ENCODE measurements around the gene POLR3H. TPM values are rescaled to one million over a fixed set of nuclear protein-coding genes. Genes with fewer than 3 reads are reported as not detected.

POLR3H gene
- total RNA-seq, 1 donor from 2014 or later = 24.6 TPM

DNA sequence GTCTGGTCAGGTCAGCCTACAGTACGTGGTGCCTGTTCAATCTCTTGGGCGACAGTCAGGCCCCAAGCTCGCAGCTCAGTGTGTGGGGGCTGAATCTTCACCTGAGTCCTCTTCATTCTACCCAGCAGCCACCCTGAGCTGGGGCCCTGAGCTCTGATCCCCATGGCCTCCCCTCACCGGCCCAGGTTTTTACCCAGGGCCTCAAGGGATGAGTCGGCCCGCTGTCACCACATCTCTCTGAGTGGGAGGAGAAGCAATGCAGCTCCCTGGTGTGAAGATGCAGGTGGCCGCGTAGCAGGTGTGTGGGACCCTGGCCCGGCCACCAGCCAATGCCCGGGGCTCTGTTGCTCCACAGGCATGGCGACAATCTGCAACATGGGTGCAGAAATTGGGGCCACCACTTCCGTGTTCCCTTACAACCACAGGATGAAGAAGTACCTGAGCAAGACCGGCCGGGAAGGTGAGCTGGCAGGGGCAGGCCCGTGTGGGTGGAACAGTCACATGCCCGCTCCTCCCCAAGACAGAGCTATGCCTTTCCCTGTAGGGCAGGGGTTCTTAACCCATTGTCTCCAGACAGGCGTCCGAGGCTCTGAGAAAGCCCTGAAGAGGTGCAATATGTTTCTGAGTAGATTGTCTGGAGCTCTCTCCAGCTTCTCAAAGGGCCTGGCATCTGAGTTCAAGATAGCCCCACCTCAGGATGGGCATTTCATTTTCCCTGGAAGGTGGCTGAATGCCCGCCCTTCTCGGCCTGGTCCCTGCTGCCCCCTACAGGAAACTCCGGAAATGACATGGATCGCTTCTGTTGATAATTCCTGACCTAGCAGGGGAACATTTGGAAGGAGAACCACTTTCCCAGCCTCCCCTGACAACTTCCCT is 26.9 kb downstream of the POLR3H start:
- Mint-ChIP-seq H3K27ac (ENCODE audit: unreplicated experiment) (no peak overlapping the region), H3K27me3 (ENCODE audit: unreplicated experiment) (peaks cover 2% of the 10 kb centered on the region), H3K4me3 (ENCODE audit: unreplicated experiment) (no peak overlapping the region), H3K4me1 (ENCODE audit: low read depth, unreplicated experiment) (peaks cover 15% of the 10 kb centered on the region), H3K36me3 (ENCODE audit: unreplicated experiment) (no peaks in the 10 kb centered on the region), H3K9me3 (ENCODE audit: unreplicated experiment) (no peaks in the 10 kb centered on the region)
- TF ChIP-seq, protein P1, sequence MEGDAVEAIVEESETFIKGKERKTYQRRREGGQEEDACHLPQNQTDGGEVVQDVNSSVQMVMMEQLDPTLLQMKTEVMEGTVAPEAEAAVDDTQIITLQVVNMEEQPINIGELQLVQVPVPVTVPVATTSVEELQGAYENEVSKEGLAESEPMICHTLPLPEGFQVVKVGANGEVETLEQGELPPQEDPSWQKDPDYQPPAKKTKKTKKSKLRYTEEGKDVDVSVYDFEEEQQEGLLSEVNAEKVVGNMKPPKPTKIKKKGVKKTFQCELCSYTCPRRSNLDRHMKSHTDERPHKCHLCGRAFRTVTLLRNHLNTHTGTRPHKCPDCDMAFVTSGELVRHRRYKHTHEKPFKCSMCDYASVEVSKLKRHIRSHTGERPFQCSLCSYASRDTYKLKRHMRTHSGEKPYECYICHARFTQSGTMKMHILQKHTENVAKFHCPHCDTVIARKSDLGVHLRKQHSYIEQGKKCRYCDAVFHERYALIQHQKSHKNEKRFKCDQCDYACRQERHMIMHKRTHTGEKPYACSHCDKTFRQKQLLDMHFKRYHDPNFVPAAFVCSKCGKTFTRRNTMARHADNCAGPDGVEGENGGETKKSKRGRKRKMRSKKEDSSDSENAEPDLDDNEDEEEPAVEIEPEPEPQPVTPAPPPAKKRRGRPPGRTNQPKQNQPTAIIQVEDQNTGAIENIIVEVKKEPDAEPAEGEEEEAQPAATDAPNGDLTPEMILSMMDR (IDR thresholded peaks at IDR 0.05; ENCODE audit: partially characterized antibody, unreplicated experiment) = peak; percentile 91
- DNase-seq = peak; percentile 85

DNA sequence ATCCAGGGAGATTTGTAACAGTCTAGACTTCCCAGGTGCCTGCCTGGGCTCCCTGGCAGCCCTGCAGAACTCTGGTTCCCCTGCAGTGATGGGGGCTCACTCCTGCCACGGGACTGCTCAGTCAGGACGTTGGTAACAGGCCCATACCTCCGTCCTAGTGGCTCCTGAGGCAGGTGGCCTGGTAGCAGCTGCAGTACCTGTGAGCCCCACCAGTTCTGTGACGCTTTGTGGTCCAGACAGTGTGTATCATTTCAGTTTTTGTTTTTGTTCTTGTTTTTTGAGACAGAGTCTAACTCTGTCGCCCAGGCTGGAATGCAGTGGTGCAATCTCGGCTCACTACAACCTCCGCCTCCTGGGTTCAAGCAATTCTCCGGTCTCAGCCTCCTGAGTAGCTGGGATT is 27.8 kb downstream of the POLR3H start:
- DNase-seq = no peak
- TF ChIP-seq, protein P1 (IDR thresholded peaks at IDR 0.05; ENCODE audit: partially characterized antibody, unreplicated experiment) = no peak
- Mint-ChIP-seq H3K36me3 (ENCODE audit: unreplicated experiment) (no peaks in the 10 kb centered on the region), H3K27ac (ENCODE audit: unreplicated experiment) (no peak overlapping the region), H3K9me3 (ENCODE audit: unreplicated experiment) (no peaks in the 10 kb centered on the region), H3K4me3 (ENCODE audit: unreplicated experiment) (no peak overlapping the region), H3K4me1 (ENCODE audit: low read depth, unreplicated experiment) (peaks cover 20% of the 10 kb centered on the region), H3K27me3 (ENCODE audit: unreplicated experiment) (peaks cover 2% of the 10 kb centered on the region)

DNA sequence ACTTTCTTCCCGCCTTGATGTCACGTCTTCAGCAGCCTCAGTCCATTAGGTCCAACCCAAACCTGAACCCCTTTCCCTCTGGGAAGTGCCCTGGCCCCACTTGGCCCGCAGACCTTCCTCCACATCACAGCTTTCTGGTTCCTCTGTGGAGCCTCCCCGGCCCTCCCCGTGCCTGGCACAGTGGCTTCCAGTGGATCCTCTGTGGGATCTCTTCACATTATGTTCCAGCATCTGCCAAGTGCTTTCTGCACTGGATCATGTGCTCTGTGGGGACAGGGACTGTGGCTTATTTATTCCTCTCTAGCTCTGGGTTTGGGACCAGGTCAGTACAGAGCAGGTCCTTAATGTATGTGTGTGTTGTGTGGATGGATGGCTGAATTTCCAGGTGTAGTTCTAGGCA is 30.9 kb downstream of the POLR3H start:
- no peak for DNase-seq
- peaks cover 28% of the 10 kb centered on the region for H3K4me1 Mint-ChIP-seq (ENCODE audit: low read depth, unreplicated experiment)
- peak overlapping the region; percentile 73 for H3K4me3 Mint-ChIP-seq (ENCODE audit: unreplicated experiment)
- H3K9me3 Mint-ChIP-seq (ENCODE audit: unreplicated experiment) = peaks cover 4% of the 10 kb centered on the region
- TF ChIP-seq, protein P1 (IDR thresholded peaks at IDR 0.05; ENCODE audit: partially characterized antibody, unreplicated experiment) = no peak
- H3K27ac Mint-ChIP-seq (ENCODE audit: unreplicated experiment) = peak overlapping the region; percentile 88
- H3K36me3 Mint-ChIP-seq (ENCODE audit: unreplicated experiment) = no peaks in the 10 kb centered on the region
- H3K27me3 Mint-ChIP-seq (ENCODE audit: unreplicated experiment) = peaks cover 4% of the 10 kb centered on the region

DNA sequence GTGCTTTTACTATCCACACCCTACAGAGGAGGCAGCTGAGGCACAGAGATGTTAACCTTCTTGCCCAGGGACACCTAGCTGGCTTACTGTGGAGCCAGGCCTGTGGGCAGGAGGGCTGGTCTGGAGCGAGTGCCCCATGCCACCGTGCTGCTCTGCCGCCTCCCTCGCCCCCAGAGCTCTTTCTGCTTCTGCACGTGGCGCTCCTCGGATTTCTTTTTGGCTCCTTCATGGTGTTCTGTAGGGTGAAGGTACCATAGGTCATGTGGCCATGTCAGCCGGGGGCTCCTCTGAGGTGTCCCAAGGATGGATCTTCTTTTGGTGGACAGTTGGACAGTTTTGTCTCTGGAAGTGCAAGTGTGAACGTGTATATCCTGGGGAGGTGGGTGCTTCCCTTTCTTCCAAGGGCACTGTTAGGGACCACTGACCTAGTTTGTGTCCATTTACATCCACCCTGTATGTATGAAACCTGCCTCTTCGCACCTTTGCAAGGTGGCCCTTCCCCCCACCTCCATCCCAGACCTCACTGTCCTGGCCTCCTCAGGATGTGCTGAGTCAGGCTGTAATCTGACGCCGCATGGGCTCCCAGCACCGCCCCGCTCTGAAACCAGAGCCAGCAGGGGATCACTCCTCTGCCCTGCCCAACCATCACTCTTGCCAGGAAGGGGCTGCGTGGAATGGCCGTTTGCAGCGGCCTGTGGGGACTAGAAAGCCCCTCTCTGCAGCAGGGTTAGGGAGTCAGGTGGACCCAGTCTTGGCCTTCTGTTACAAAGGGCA is 31.7 kb downstream of the POLR3H start:
- peak overlapping the region; percentile 73 for H3K4me3 Mint-ChIP-seq (ENCODE audit: unreplicated experiment)
- DNase-seq = peak; percentile 53
- peaks cover 4% of the 10 kb centered on the region for H3K27me3 Mint-ChIP-seq (ENCODE audit: unreplicated experiment)
- TF ChIP-seq, protein P1 (IDR thresholded peaks at IDR 0.05; ENCODE audit: partially characterized antibody, unreplicated experiment) = no peak
- peak overlapping the region; percentile 88 for H3K27ac Mint-ChIP-seq (ENCODE audit: unreplicated experiment)
- peaks cover 30% of the 10 kb centered on the region for H3K4me1 Mint-ChIP-seq (ENCODE audit: low read depth, unreplicated experiment)
- no peaks in the 10 kb centered on the region for H3K36me3 Mint-ChIP-seq (ENCODE audit: unreplicated experiment)
- H3K9me3 Mint-ChIP-seq (ENCODE audit: unreplicated experiment) = peaks cover 4% of the 10 kb centered on the region
